GM18861 (cell line): Measurements from ENCODE around the gene WNK3.

Source experiments
- ATAC-seq: cut with Tn5 transposase; IDR thresholded peaks from one replicate; pipeline ENCODE4 v1.9.1; 2021; ENCODE audit not compliant: unreplicated experiment

Gene WNK3

GRCh38 chrX:54171527-54172250, 186.2 kb downstream of the WNK3 start:
- ATAC-seq, result no peak

- no peak for ATAC-seq
Observed at GRCh38 chrX:54171091-54171490, 186.8 kb downstream of the WNK3 start.

GRCh38 chrX:54166915-54167314, 190.9 kb downstream of the WNK3 start:
- ATAC-seq, result no peak

GRCh38 chrX:54157561-54157960, 200.3 kb downstream of the WNK3 start:
- peak; percentile 56 for ATAC-seq
